Liver (tissue), 9 donors: ENCODE data around the gene FOXN3. TPM values are rescaled to one million over a fixed set of nuclear protein-coding genes. Genes with fewer than 3 reads are reported as not detected.

Experiments
- DNase-seq: peaks from one replicate; pipeline ENCODE4 v3.0.0-alpha.2; 2017; ENCODE audit warnings: low spot score
- H3K27ac ChIP-seq, 2 donors: one replicate each; pipeline ENCODE4 v1.7.0; 2013; ENCODE audit warnings: inconsistent platforms in 2 of 2, low read length in 2 of 2, control low read depth in 1 of 2, low read depth in 1 of 2, mild to moderate bottlenecking in 1 of 2
- H3K27me3 ChIP-seq, 4 donors: one replicate each; pipeline versions ENCODE4 v1.6.1 to v1.7.0; 2013; ENCODE audit warnings: low read length in 3 of 4, inconsistent platforms in 1 of 4, mild to moderate bottlenecking in 1 of 4, moderate library complexity in 1 of 4; ENCODE audit not compliant: control insufficient read depth in 4 of 4, insufficient read depth in 4 of 4
- H3K36me3 ChIP-seq, 4 donors: one replicate each; pipeline versions ENCODE4 v1.6.1 to v1.7.0; 2013; ENCODE audit warnings: low read length in 3 of 4, mild to moderate bottlenecking in 3 of 4, low read depth in 1 of 4, moderate library complexity in 1 of 4; ENCODE audit not compliant: control insufficient read depth in 4 of 4, insufficient read depth in 3 of 4
- H3K4me1 ChIP-seq, 4 donors: one replicate each; pipeline versions ENCODE4 v1.6.1 to v1.7.0; 2013; ENCODE audit warnings: low read length in 3 of 4, mild to moderate bottlenecking in 3 of 4, moderate library complexity in 1 of 4; ENCODE audit not compliant: control insufficient read depth in 4 of 4, insufficient read depth in 4 of 4
- H3K4me3 ChIP-seq, 3 donors: one replicate each; pipeline versions ENCODE4 v1.6.1 to v1.7.0; 2013; ENCODE audit warnings: low read length in 3 of 3, control low read depth in 1 of 3, low read depth in 1 of 3, mild to moderate bottlenecking in 1 of 3
- H3K9ac ChIP-seq, 2 donors: one replicate each; pipeline ENCODE4 v1.7.0; 2013; ENCODE audit warnings: low read length in 2 of 2, mild to moderate bottlenecking in 2 of 2, moderate library complexity in 2 of 2, control low read depth in 1 of 2, low read depth in 1 of 2
- H3K9me3 ChIP-seq, 4 donors: one replicate each; pipeline versions ENCODE4 v1.6.1 to v1.7.0; 2013; ENCODE audit warnings: low read length in 3 of 4; ENCODE audit not compliant: control insufficient read depth in 4 of 4
- ATF3 ChIP-seq: IDR thresholded peaks from 2 replicates; pipeline ENCODE4 v1.6.1; 2016; ENCODE audit warnings: antibody characterized with exemption
- CTCF ChIP-seq: fragments of 150-350 bp; IDR thresholded peaks from 2 replicates; pipeline ENCODE4 v1.5.1; 2017; ENCODE audit warnings: improper control_type of control experiment, low read depth, low read length; ENCODE audit not compliant: missing input control
- EGR1 ChIP-seq, 2 donors: IDR thresholded peaks; 2 replicates each; pipeline ENCODE4 v1.6.1; 2016 to 2018; ENCODE audit warnings: antibody characterized with exemption in 2 of 2, low read depth in 2 of 2
- FOXA1 ChIP-seq: IDR thresholded peaks from 2 replicates; pipeline ENCODE4 v1.6.1; 2016; ENCODE audit warnings: antibody characterized with exemption
- GABPA ChIP-seq, 2 donors: IDR thresholded peaks in 1 of 2; conservative IDR thresholded peaks in 1 of 2; 2 replicates each; pipeline ENCODE4 v1.6.1; 2016; ENCODE audit warnings: antibody characterized with exemption in 2 of 2, mild to moderate bottlenecking in 1 of 2, moderate library complexity in 1 of 2
- HNF4A ChIP-seq, 2 donors: conservative IDR thresholded peaks; 2 replicates each; pipeline ENCODE4 v1.6.1; 2016; ENCODE audit warnings: antibody characterized with exemption in 2 of 2, mild to moderate bottlenecking in 2 of 2
- JUND ChIP-seq, 2 donors: IDR thresholded peaks; 2 replicates each; pipeline ENCODE4 v1.6.1; 2016; ENCODE audit warnings: antibody characterized with exemption in 2 of 2
- MAX ChIP-seq: IDR thresholded peaks from 2 replicates; pipeline ENCODE4 v1.6.1; 2016; ENCODE audit warnings: antibody characterized with exemption
- NR2F2 ChIP-seq: IDR thresholded peaks from 2 replicates; pipeline ENCODE4 v1.6.1; 2016; ENCODE audit warnings: antibody characterized with exemption
- RAD21 ChIP-seq, 2 donors: IDR thresholded peaks; 2 replicates each; pipeline ENCODE4 v1.6.1; 2016; ENCODE audit warnings: antibody characterized with exemption in 2 of 2, mild to moderate bottlenecking in 2 of 2
- REST ChIP-seq: IDR thresholded peaks from 2 replicates; pipeline ENCODE4 v1.6.1; 2016; ENCODE audit warnings: antibody characterized with exemption, mild to moderate bottlenecking
- RXRA ChIP-seq, 2 donors: IDR thresholded peaks; 2 replicates each; pipeline ENCODE4 v1.6.1; 2017 to 2018; ENCODE audit warnings: antibody characterized with exemption in 2 of 2, mild to moderate bottlenecking in 1 of 2
- SP1 ChIP-seq: IDR thresholded peaks from 2 replicates; pipeline ENCODE4 v1.6.1; 2018; ENCODE audit warnings: antibody characterized with exemption, mild to moderate bottlenecking
- TAF1 ChIP-seq: conservative IDR thresholded peaks from 2 replicates; pipeline ENCODE4 v1.6.1; 2016; ENCODE audit warnings: antibody characterized with exemption, mild to moderate bottlenecking
- YY1 ChIP-seq: IDR thresholded peaks from 2 replicates; pipeline ENCODE4 v1.6.1; 2016; ENCODE audit warnings: antibody characterized with exemption, mild to moderate bottlenecking
- WGBS: extraction: QIAGEN DNeasy Blood & Tissue Kit; methylation state at CpG from one replicate; pipeline ENCODE4 v1.1.7; 2013; 5-methylcytosine and 5-hydroxymethylcytosine counted together
- polyA plus RNA-seq, 2 donors: library from polyadenylated mRNA; stranded (reverse) in 1 of 2; unstranded in 1 of 2; fragments of 200-250 nt in 1 of 2; fragments of >200 nt in 1 of 2; fragmentation: Nextera tagmentation in 1 of 2; extraction: Ambion mirVana in 1 of 2; gene quantifications; one replicate each; pipeline versions ENCODE4 v1.2.1 to v1.2.3, GENCODE V29; 2013 to 2015
- total RNA-seq, 2 donors: library from RNA; depleted of rRNA; stranded (reverse); fragments of >200 nt; gene quantifications; one replicate each; pipeline ENCODE4 v1.2.3, GENCODE V29; 2014
- donor health status: healthy.
- donor health status: healthy.
- donor health status: healthy.
- donor health status: healthy.
- donor health status: healthy.

FOXN3 gene
- total and polyA plus RNA-seq, 4 donors, result 17.8 to 44.8 (median 35.3) TPM

GRCh38 chr14:89406941-89407340 is 10.1 kb downstream of the FOXN3 start:
- Histone ChIP-seq H3K27ac (peak overlapping the region; percentile 0 to 61), H3K9me3 (no peaks in the 10 kb centered on the region), H3K27me3 (no peaks in the 10 kb centered on the region), H3K9ac (no peak overlapping the region), H3K4me1 (peaks cover 4 to 15% (median 8%) of the 10 kb centered on the region in 4 donors), H3K36me3 (peaks cover 0 to 5% (median 2%) of the 10 kb centered on the region in 4 donors), H3K4me3 (no peak overlapping the region)
- TF ChIP-seq EGR1 (IDR thresholded peaks at IDR 0.05; ENCODE audit: low read depth in 2 of 2) (peak; percentile 38 to 48), RAD21 (IDR thresholded peaks at IDR 0.05) (peak in 1 of 2 donors; percentile 47), REST (no peak), CTCF (no peak), SP1 (peak; percentile 11), NR2F2 (peak; percentile 59), ATF3 (no peak), HNF4A (conservative IDR thresholded peaks at IDR 0.05) (no peak), RXRA (IDR thresholded peaks at IDR 0.05) (peak; percentile 47 to 52), FOXA1 (no peak), MAX (peak; percentile 60)
- WGBS, result 34% methylated on average over 4 of the region's 4 CpGs
- DNase-seq, result no peak

GRCh38 chr14:89406361-89406760 is 10.7 kb downstream of the FOXN3 start:
- Histone ChIP-seq H3K4me1 (peaks cover 4 to 15% (median 8%) of the 10 kb centered on the region in 4 donors), H3K4me3 (no peak overlapping the region), H3K9me3 (no peaks in the 10 kb centered on the region), H3K27ac (no peak overlapping the region), H3K9ac (no peak overlapping the region), H3K27me3 (no peaks in the 10 kb centered on the region), H3K36me3 (peaks cover 0 to 3% (median 1%) of the 10 kb centered on the region in 4 donors)
- no peak for TF ChIP-seq GABPA (IDR thresholded peaks at IDR 0.05 in 1 of 2, conservative IDR thresholded peaks at IDR 0.05 in 1 of 2)
- no peak for DNase-seq

GRCh38 chr14:89405712-89406111 is 11.3 kb downstream of the FOXN3 start:
- no peak for DNase-seq
- TF ChIP-seq GABPA (IDR thresholded peaks at IDR 0.05 in 1 of 2, conservative IDR thresholded peaks at IDR 0.05 in 1 of 2) (no peak), TAF1 (no peak), REST (no peak), SP1 (no peak), JUND (IDR thresholded peaks at IDR 0.05) (no peak), CTCF (no peak), YY1 (no peak)
- no peaks in the 10 kb centered on the region for H3K27me3 ChIP-seq
- no peaks in the 10 kb centered on the region for H3K9me3 ChIP-seq
- H3K9ac ChIP-seq, result no peak overlapping the region
- H3K27ac ChIP-seq, result no peak overlapping the region
- 96% methylated on average over 5 of the region's 5 CpGs for WGBS
- H3K4me3 ChIP-seq, result no peak overlapping the region
- peaks cover 4 to 15% (median 8%) of the 10 kb centered on the region in 4 donors for H3K4me1 ChIP-seq
- no peaks in the 10 kb centered on the region for H3K36me3 ChIP-seq
